ENCODE data around the gene ELF5.

- no peak for TF ChIP-seq CTCF (IDR thresholded peaks at IDR 0.05; ENCODE audit: insufficient read depth, low read length, poor library complexity, severe bottlenecking)
- no peak for TF ChIP-seq EZH2phosphoT487 (conservative IDR thresholded peaks at IDR 0.05; ENCODE audit: low read length)
Observed at GRCh38 chr11:34558211-34558610, 44.6 kb upstream of the ELF5 start.
